HG03103 (cell line): ENCODE results near the gene ERBB2.
A peak's percentile ranks its signal among the peaks of the same experiment; 100 is the strongest.
"Not testable (repeated sequence)": the region's sequence is repeated elsewhere in the genome, so short reads cannot be mapped to it uniquely, and the experiment has no call there.

Experiments
- ATAC-seq: cut with Tn5 transposase; IDR thresholded peaks from one replicate; pipeline ENCODE4 v1.9.1; 2021; ENCODE audit warnings: low read depth; ENCODE audit not compliant: unreplicated experiment

Gene ERBB2

GRCh38 chr17:39756380-39757079 is 56.7 kb downstream of the ERBB2 start:
- ATAC-seq = no peak

GRCh38 chr17:39757176-39757662 is 57.4 kb downstream of the ERBB2 start:
- no peak for ATAC-seq

DNA sequence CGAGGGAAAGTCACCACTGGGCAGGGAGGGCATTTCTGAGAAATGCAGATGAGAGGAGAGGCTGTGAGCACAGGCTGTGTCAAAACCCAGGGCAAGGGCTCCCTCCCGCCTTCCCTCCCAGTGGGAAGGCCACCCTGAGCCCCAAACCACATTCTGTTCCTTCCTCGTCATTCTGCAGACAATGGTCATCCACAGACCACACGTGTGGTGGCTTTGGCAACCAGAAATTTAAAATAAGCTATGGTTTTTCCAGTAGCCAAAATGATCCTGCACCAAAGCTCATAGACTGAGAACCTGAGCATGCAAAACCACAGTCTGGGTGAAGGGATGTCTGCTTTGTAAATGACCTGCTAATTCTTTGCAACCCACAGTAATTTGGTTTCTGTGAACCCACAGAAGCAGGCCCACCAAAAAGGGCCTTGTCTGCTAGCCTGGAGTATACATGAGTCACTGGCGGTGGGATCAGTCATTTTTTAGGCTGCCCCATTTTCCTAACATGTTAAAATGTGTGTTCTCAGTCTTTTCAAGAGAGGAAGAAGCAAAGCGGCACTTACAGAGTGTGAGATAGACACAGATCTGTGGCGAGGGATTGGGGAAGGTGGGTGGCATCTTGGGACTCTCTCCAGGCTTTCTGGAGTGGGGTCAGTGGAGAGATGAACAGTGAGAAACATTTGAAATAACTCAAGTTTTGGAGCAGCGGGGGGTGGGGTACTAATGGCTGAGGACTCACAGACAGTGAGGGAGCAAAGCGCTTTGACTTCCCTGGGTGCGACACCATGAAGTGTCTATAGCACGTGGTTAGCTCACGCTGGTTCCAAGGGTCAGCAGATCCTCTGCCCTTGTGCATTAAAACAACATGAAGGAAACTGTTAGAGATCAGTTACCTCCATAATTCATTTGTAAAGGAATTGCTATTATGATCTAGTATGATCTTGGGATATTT is 58.3 kb downstream of the ERBB2 start:
- no peak for ATAC-seq

GRCh38 chr17:39759204-39759603 is 59.3 kb downstream of the ERBB2 start:
- ATAC-seq = no peak

GRCh38 chr17:39761861-39762496 is 62.1 kb downstream of the ERBB2 start:
- no peak for ATAC-seq

- no peak for ATAC-seq
Observed at GRCh38 chr17:39763051-39763820, 63.4 kb downstream of the ERBB2 start.

- ATAC-seq = not testable (repeated sequence)
Observed at GRCh38 chr17:39764171-39764570, 64.3 kb downstream of the ERBB2 start.

- no peak for ATAC-seq
Observed at GRCh38 chr17:39765175-39765574, 65.3 kb downstream of the ERBB2 start.

DNA sequence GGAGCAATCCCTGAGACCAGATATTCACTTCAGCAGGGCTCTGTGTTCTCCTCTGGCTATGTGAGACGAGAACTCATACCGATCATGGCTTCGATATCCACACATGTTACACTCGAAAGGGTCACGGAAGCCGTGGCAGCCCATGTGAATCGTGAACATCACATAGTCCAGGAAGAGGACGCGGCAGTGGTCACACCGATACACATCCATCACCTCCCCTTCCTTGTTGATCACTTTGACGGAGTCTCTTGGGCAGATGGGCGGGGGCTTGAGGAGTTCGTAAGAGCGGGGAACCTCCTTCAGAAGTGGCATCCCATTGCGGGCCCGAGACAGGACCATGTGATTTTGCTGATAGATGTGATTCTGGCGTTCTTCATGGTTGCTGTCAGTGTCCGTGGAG is 65.9 kb downstream of the ERBB2 start:
- ATAC-seq = no peak

GRCh38 chr17:39767147-39767546 is 67.3 kb downstream of the ERBB2 start:
- ATAC-seq = no peak

DNA sequence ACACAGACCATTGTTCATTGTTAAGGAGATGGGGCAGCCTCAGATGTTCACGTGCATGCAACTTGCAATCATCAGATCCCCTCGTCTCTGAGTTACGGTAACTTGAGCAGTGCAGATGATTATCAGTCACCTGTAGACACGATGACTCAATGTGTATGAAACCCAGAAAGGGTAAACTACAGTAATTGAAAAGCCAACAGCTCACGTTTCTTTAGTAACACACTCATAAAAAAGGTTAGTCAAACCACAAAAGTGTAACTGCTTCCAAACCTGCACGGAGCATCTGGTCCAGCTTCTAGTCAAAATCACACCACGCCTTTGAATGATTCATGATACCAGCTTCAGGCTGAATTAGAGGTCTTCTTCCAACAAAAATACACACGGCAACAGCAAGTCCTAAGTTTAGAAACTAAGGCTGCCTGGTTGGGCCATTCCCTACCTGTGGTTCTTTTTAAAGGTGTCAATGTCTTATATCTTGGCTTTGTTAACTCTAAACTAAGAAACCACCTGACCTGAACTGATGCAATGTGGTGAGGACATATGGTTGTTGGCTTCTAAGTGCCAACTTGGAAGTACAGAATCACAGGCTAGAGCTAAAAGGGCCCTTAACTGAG is 70.2 kb downstream of the ERBB2 start:
- ATAC-seq = peak; percentile 72

GRCh38 chr17:39772415-39772814 is 72.6 kb downstream of the ERBB2 start:
- ATAC-seq = no peak

DNA sequence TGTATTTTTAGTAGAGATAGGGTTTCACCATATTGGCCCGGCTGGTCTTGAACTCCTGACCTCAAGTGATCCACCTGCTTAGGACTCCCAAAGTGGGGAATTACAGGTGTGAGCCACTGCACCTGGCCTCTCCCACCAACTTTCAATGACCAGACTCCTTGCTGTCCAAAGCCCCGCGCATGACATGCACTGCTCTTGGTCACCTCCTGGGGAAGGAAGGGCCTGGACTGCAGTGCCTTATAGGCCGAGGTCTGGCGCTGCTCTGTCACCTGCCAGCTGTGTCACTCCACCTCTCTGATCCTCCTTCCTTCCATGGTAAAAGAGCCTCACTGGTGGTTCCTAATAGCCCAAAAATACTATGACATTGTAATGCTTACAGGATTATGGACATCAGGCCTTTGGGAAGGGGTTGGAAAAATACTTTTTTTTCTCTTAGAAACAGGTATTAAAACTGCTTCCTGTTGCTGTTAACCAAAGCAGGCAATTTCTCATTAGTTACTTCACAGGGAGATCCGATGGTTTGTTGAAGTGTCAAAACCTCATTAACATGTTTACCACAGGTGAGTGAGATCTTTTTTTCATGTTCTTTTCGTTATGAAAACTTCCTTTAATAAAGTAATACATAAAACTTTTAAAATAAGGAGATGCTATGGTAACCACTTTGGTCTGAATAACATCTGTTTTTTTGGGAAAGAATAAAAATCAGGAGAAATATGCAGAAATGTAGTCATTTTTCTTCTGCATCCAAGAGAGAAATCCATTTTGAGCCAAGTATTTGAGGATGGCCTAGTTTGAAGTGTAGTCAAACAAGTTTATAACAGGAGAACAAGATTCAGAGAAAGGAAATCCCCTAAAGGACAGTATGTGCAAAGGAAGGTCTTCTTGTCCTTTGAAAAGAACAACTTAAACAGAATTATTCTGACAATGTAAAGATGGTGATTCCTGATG is 73.4 kb downstream of the ERBB2 start:
- no peak for ATAC-seq

DNA sequence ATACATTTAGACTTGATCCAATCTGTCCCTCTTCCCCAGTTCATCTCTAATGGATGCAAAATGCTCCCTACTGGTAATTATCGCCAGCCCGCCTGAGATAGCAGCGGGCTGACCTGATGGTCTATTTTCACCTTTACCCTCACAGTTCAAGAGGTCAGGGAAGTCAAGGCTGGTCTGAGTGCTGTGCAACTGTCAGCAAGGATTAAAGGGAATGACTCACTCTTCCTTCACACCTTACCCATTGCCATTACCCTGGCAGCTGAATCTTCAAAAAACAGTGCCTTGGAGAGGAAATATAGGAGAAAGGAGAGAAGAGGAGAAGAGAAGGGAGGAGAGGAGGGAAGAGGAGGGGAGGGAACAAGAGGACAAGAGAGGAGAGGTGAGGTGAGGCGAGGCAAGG is 74.2 kb downstream of the ERBB2 start:
- no peak for ATAC-seq

- no peak for ATAC-seq
Observed at GRCh38 chr17:39775031-39775430, 75.2 kb downstream of the ERBB2 start.

DNA sequence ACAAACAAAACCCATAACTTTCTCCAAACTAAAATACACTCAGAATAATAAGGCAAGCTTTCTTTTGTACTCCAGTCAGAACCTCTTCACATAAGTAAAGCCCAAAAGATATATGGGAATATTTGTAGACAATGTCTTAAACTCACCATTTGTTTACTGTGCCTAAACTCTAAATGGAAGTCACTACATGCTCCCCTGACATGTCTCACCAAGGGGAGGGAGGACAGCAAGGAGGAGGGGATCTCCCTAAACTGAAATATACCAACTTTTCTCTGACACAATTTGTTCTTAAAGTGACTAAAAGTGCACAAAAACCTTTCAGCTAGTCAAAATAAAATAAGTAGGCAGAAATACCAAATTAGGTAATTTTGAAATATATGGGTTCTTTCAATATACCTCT is 76.4 kb downstream of the ERBB2 start:
- no peak for ATAC-seq

- no peak for ATAC-seq
Observed at GRCh38 chr17:39777534-39778365, 77.9 kb downstream of the ERBB2 start.
